GDM1 (cell line): ENCODE measurements around the gene LRATD1.
"Not testable (repeated sequence)": the region's sequence is repeated elsewhere in the genome, so short reads cannot be mapped to it uniquely, and the experiment has no call there.

Experiments
- DNase-seq: peaks from one replicate; lab custom pipeline; 2025; lab: John Stamatoyannopoulos, UW

Gene LRATD1

GRCh38 chr2:14632133-14632936 lies at the start of gene LRATD1:
TSS of gene LRATD1 (plus strand) at chr2:14632717. CDS start at chr2:14633980, 1,263 bp downstream.
- DNase-seq = no peak

GRCh38 chr2:14583059-14583458 lies 49.5 kb upstream of the LRATD1 start:
- DNase-seq = no peak

- no peak for DNase-seq
Observed at GRCh38 chr2:14583802-14584201, 48.7 kb upstream of the LRATD1 start.

GRCh38 chr2:14587119-14587518 lies 45.4 kb upstream of the LRATD1 start:
- DNase-seq = no peak

- no peak for DNase-seq
Observed at GRCh38 chr2:14601156-14601770, 31.3 kb upstream of the LRATD1 start.

GRCh38 chr2:14602309-14602708 lies 30.2 kb upstream of the LRATD1 start:
- DNase-seq = no peak

- no peak for DNase-seq
Observed at GRCh38 chr2:14603676-14604075, 28.8 kb upstream of the LRATD1 start.

GRCh38 chr2:14608245-14608644 lies 24.3 kb upstream of the LRATD1 start:
- DNase-seq = no peak

GRCh38 chr2:14614017-14614416 lies 18.5 kb upstream of the LRATD1 start:
- DNase-seq = no peak

- no peak for DNase-seq
Observed at GRCh38 chr2:14615121-14615520, 17.4 kb upstream of the LRATD1 start.

GRCh38 chr2:14615760-14616159 lies 16.8 kb upstream of the LRATD1 start:
- DNase-seq = no peak

GRCh38 chr2:14616342-14616741 lies 16.2 kb upstream of the LRATD1 start:
- DNase-seq = no peak

GRCh38 chr2:14616950-14617349 lies 15.6 kb upstream of the LRATD1 start:
- DNase-seq = no peak

- no peak for DNase-seq
Observed at GRCh38 chr2:14619441-14619840, 13.1 kb upstream of the LRATD1 start.

- DNase-seq = no peak
Observed at GRCh38 chr2:14621114-14621513, 11.4 kb upstream of the LRATD1 start.

GRCh38 chr2:14621906-14622549 lies 10.5 kb upstream of the LRATD1 start:
- no peak for DNase-seq

- not testable (repeated sequence) for DNase-seq
Observed at GRCh38 chr2:14622550-14622939, 10.0 kb upstream of the LRATD1 start.

- DNase-seq = no peak
Observed at GRCh38 chr2:14623237-14623636, 9.3 kb upstream of the LRATD1 start.

- DNase-seq = no peak
Observed at GRCh38 chr2:14626873-14627272, 5.6 kb upstream of the LRATD1 start.

GRCh38 chr2:14628901-14629300 lies 3.6 kb upstream of the LRATD1 start:
- DNase-seq = no peak

- DNase-seq = no peak
Observed at GRCh38 chr2:14631406-14632040, 994 bp upstream of the LRATD1 start.

- DNase-seq = no peak
Observed at GRCh38 chr2:14633061-14633460, 544 bp downstream of the LRATD1 start.
